GM19397 (cell line): Measurements from ENCODE around the gene PI16.
"Not testable (repeated sequence)": the region's sequence is repeated elsewhere in the genome, so short reads cannot be mapped to it uniquely, and the experiment has no call there.

Experiments used
- ATAC-seq: cut with Tn5 transposase; IDR thresholded peaks from one replicate; pipeline ENCODE4 v1.9.1; 2021; ENCODE audit warnings: mild to moderate bottlenecking, moderate library complexity; ENCODE audit not compliant: unreplicated experiment

Gene PI16

GRCh38 chr6:36973647-36974046 is 19.1 kb downstream of the PI16 start:
- ATAC-seq, result no peak

- ATAC-seq, result no peak
These were observed 20.9 kb downstream of the PI16 start for GRCh38 chr6:36975231-36976006.

GRCh38 chr6:36976007-36976264 is 21.4 kb downstream of the PI16 start:
- no peak for ATAC-seq

- ATAC-seq, result no peak
These were observed 22.0 kb downstream of the PI16 start for GRCh38 chr6:36976509-36976908.

- no peak for ATAC-seq
These were observed 22.4 kb downstream of the PI16 start for GRCh38 chr6:36976931-36977330.

- no peak for ATAC-seq
These were observed 23.0 kb downstream of the PI16 start for GRCh38 chr6:36977470-36977941.

- no peak for ATAC-seq
These were observed 24.1 kb downstream of the PI16 start for GRCh38 chr6:36978421-36979346.

GRCh38 chr6:36979347-36979742 is 24.8 kb downstream of the PI16 start:
- no peak for ATAC-seq

GRCh38 chr6:36980129-36980528 is 25.6 kb downstream of the PI16 start:
- ATAC-seq, result no peak

GRCh38 chr6:36980876-36981619 is 26.5 kb downstream of the PI16 start:
- ATAC-seq, result no peak

- ATAC-seq, result no peak
These were observed 29.0 kb downstream of the PI16 start for GRCh38 chr6:36983538-36983937.

GRCh38 chr6:36984581-36985416 is 30.3 kb downstream of the PI16 start:
- no peak for ATAC-seq

GRCh38 chr6:36985417-36985807 is 30.9 kb downstream of the PI16 start:
- ATAC-seq, result no peak

GRCh38 chr6:36985808-36986703 is 31.5 kb downstream of the PI16 start, which contains the start of gene MTCH1:
Gene MTCH1, minus strand, starts transcription at chr6:36986196. Its CDS starts 23 bp downstream, at chr6:36986173.
- peak; percentile 87 for ATAC-seq

GRCh38 chr6:36986704-36987047 is 32.1 kb downstream of the PI16 start:
- no peak for ATAC-seq

- no peak for ATAC-seq
These were observed 34.7 kb downstream of the PI16 start for GRCh38 chr6:36989264-36989663.

- not testable (repeated sequence) for ATAC-seq
These were observed 35.9 kb downstream of the PI16 start for GRCh38 chr6:36990401-36990800.

GRCh38 chr6:36997811-36998722 is 43.5 kb downstream of the PI16 start:
- ATAC-seq, result no peak

GRCh38 chr6:36998723-36999038 is 44.1 kb downstream of the PI16 start:
- no peak for ATAC-seq
